COLO668 (cell line): ENCODE data around the gene MYOT.
"Not testable (repeated sequence)": the region's sequence is repeated elsewhere in the genome, so short reads cannot be mapped to it uniquely, and the experiment has no call there.

ENCODE experiments used
- DNase-seq: peaks from one replicate; lab custom pipeline; 2025; ENCODE audit not compliant: unreplicated experiment; lab: John Stamatoyannopoulos, UW

Gene MYOT

DNA sequence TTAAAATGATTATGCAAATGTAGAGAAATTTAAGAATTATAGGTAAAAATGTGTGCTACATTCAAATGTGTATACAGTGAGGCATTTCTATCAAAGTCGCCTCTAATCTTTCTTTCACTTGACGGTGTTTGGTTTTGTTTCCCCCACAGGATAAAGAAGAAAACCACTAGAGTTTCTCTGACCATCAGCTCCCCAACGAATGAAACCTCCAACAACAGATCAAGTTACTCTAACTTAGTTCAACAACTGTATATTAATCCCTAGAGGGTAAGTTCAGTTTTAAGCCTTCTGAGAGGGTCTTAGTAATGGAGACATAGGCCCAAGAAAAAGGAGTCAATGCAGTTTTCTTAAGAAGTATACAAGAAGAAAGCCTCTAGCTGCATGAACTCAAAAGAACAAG is 11.5 kb upstream of the MYOT start:
- no peak for DNase-seq

DNA sequence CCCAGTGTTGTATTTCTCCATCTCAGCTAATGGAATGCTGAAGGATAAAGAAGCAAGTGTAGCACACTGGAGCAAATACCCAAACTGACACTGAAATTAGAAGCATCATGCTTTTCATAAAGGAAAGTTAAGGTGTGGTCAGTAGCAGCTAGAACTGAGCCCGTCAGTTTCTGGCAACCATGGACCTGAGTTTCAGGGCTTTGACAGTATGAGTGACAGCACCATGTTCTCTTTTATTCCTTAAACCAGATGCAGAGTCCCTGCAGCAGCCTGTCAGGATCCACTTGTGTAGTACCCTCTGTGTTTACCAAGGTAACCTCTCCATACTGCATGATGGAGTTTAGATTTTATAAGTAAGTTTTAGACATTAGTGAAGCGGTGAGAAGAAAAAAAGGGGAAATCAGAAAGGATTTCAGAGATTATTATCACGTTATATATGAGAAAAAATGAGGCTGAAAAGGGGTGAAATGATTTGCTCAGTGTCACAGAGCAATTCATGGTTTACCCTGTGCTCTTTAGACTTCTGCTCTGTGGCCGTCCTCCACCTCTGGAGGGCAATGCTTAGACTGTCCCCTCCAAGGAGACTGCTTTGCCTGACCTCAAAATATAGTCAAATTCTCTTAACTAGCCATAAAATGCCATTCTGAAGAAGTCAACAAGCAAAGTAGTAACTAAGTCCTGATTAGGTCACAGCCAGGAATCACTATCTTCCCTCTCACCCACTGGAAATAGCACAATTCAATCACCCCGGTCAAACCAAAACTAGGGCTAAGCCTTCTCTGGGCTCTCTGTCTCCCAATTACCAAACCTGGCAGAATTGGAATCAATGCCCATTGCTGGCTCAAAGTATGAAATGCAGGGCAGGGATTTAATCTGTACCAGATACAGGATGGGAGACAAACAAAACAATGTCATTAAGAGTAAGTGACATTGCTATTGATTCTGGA is 10.5 kb upstream of the MYOT start:
- DNase-seq, result no peak

DNA sequence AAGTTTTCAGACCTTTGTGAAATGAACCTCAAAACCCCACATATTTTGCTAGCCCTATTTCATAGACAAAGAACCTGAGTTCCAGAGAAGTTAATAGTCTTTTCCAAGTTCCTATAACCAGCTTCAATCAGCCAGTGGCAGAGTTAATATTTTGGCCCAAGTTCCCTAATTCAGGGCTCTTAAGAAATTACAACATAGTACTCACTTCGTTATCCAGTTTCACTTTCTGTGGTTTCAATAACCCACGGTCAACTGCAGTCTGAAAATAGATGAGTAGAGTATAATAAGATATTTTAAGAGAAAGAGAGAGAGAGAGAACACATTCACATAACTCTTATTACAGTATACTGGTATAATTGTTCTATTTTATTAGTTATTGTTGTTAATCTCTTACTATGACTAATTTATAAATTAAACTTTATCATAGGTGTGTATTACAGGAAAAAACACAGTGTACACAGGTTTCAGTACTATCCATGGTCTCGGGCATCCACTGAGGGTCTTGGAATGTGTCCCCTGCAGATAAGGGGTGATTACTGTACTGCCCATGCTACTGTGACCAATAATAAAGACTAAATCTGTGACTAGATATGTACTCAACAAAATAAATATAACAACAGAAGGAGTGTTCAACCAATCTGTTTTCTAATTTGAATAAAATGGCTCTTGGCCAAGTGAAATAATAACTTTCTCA is 9.3 kb upstream of the MYOT start:
- no peak for DNase-seq

DNA sequence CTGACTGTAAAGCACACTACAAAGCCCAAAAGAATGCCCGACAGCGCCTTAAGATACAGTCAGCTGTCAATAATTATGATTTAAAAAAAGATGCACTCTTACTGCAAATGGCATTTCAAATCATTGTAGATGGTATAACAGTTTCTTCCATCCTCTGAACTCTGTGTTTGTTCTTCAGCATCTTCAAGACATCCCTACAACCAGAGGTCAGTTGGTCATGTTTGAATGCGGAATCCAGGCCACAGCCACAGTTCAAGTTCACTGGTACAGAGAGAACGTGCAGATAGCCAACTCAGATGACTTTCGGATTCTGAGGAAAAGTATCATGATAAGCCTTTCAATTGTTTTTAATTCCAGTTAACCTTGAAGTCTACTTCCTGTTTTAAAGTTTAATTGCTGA is 8.7 kb upstream of the MYOT start:
- DNase-seq, result no peak

DNA sequence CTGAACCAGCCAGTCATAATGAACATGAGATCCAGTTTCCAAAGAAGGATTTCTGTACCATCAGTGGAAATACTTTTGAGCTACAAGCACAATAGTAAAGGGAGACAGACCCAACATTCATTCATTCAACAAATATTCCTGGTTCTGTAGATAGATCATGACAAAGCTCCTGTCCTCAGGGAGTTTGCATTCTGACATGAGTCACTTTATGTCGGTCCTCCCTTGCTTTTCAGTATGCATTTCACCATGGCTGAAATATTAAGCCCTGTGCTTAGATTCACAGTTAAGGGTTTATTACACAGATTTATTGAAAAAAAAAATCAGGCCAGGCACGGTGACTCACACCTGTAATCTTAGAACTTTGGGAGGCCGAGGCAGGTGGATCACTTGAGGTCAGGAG is 5.4 kb upstream of the MYOT start:
- no peak for DNase-seq

DNA sequence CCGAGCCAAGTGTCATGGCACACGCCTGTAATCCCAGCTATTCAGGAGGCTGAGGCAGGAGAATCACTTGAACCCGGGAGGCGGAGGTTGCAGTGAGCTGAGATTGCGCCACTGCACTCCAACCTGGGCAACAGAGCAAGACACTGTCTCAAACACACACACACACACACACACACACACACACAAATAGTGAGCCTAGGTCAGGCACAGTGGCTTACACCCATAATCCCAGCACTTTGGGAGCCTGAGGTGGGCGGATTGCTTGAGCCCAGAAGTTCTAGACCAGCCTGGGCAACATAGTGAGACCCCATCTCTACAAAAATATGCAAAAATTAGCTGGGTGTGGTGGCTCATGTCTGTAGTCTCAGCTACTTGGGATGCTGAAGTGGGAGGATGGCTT is 4.0 kb upstream of the MYOT start:
- DNase-seq, result not testable (repeated sequence)

DNA sequence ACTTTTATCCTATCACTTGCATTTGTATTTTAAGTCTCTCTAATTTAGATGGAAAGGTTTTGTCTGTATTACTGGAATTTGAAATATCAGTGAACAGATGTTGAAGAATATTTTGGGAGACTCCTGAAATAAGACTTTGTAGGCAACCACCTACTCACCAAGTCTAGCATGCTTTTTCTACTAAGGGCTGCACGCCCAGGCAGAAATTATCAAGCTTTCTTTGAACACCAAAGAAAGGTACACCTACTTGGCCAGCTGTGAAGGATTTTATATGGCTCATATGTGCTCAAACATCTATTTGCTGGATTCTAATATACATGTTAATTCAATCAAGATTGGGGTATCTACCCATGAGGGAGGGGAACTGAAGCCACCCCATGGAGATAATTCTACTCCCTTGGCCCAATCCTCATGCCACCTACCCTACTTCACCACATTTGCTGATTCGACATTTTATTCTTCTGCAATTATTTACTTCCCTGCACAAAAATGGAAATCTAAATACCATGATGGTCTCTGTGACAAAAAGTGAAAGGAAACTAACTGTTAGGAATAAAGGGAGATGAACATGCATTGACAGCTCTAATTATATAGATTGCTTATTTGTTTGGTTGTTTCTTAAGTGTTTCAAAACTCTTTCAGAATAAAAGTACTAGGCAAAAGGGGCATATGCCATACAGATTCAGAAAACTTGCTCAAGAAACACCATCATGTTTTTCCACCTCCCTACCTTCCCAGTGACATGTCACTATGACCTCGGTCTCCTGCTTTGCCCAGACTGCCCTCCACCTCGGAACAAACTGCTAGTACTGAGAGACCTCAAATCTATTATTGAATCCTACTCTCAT is 895 bp upstream of the MYOT start:
- no peak for DNase-seq

DNA sequence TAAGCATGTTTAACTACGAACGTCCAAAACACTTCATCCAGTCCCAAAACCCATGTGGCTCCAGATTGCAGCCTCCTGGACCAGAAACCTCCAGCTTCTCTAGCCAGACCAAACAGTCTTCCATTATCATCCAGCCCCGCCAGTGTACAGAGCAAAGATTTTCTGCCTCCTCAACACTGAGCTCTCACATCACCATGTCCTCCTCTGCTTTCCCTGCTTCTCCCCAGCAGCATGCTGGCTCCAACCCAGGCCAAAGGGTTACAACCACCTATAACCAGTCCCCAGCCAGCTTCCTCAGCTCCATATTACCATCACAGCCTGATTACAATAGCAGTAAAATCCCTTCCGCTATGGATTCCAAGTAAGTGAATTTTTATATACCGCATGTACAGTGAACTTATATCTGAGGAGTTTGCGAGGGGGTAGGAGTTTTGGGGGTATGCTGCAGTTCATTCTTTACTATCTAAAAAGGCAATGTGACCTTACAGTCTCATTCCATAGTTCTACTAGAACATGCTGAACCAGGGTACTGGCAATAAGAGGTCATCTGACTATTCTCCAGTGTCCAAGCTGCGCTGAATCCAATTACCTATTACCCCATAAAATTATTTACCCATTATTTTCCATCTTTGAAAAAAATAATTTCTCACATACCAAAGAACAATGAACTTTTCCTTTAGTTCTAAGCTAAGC is 3.1 kb downstream of the MYOT start:
- DNase-seq, result no peak

DNA sequence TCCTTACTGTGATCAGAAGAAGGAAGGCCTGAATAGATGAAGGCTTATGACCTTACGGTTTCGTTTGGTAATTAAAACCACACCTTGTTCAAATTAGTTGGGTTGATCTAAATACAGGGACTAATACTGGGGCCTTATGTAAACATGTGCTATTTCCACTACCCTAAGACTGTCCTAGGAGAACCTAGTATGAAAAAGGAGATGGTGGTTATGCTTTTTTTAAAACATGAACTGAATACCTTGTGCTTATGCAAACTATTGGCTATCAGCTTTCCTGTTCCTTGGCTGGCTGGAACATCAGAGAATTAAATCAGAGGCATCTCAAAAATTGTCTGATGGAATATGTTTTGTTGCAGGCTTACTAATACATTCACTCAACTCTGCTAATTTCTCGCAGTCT is 3.9 kb downstream of the MYOT start:
- no peak for DNase-seq

DNA sequence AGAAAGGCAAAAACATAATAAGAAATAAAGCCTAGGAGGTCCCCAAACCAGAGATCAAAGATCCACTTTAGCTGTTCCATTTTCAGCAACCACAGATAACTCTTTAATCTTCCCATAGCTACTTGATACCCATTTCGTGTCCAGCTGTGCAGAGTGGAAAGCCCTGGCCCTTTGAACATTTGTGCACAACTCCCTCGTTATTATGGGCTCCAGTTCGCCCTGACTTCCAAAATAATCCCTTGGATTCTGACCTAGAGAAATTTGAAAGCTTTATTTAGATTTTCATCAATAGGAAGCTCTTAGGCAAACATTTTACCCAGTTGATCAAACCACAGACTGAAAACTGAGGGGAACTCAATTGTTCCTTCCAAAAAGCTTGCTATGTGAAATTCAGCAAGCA is 4.8 kb downstream of the MYOT start:
- DNase-seq, result no peak

DNA sequence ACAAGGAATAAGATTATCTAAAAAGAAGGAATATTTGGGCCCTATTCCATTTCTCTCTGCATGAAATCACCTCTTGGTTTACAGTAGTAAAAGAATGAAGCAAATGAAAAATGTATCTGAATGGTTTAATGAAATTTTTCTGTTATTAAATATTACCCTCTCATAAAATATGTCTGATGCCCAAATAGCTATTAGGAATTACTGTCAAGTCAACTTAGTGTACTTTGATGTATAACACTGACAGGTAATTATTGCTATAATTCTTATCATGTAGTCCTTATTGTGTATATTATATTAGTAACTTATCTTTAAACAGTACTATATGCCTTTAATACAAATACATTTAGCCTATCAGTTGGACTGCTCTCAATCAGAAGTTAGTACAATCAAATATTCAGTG is 8.4 kb downstream of the MYOT start:
- no peak for DNase-seq

DNA sequence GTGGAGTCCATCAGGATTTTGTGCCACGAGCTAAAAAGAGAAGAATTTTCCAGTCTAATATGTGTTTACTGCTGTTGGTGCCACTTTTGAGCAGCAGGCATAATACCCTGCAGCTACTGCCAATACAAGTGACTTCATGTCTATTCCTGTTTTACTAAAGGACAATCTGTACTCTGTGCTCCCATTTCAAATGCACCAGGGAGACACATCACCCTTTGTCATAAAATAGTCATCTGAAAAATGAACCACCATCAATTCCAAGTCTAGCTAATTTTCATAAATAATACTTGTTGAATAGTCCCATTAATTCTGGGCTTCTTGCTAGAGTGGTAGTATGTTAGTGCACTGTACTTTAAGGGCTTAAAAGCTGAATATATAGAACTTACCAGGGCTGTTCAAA is 12.7 kb downstream of the MYOT start:
- no peak for DNase-seq

DNA sequence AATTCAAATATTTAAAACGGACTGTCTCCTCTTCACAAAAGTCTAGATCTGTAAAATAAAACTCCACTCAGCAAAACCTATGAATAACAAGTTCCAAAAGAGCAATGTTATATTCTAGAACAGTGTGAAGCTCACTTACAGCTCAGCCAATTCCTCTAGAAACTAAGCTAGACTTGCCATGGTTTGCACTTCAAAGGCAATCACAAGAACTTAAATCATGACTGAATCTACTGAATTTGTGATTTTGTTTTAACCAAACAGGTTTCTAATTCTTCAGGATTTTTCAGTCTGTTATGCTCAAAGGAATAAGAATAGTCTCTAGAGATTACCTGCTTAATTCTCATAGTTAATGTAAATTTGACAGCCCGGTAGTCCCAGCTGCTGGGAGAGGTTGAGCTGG is 20.2 kb downstream of the MYOT start:
- no peak for DNase-seq

DNA sequence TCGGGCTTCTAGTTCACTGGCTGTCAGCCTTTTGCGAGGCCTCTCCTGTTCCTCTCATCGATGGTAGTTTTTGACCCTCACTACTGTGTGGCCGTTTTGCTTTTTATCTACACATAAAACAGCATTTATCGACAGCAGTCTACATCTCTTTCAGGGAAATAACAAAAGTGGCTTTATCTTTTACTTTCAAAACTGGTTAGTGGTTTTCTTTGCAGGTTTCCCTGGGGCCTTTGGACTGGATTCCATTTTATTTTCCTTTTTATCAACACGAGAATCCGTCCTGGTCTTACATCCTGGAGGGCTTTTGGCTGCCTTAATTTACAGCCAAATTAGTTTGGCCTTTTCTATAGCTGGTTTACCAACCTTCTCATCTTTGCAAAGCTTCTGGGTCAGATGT is 20.8 kb downstream of the MYOT start:
- DNase-seq, result no peak

DNA sequence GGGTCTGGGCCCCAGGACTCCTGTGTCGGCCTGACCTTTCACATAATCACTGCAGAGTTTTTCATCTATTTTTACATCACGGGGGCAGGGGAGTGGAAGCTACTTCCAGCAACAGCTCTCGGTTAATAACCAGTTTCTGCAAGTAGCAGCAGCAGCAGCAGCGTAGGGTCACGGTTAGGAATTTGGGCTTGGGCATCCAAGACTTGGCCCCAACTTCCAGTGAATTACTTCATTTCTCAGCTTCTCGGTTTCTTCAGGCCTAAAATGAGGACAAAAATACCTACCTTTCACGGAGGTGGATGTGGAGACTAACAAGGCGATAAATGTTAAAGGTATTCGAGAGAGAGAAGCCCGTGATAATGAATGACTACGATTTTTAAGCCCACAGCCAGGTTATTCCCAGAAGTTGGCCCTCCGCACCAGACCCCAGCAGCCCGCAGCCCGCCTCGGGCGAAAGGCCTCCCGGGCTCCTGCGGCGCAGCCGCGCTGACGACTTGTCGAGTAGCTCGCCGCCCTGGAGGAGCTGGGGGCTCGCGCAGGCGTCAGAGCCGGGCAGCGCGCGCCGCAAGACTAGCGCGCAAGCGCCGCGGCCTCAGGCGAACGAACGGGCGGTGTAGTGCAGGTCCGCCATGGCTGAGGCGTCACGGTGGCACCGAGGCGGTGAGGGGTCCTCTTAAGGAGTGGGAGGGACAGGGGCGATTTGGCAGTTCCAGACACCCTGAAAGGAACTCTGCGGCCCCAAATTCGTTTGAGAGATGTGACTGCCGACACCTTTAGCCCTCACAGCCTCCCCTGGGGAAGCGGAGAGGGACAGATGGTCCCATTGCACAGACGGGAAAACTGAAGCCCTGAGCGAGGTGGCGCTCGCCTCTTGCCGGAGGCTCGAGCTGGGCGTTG is 21.5 kb downstream of the MYOT start, which contains the start of gene PKD2L2:
Gene PKD2L2 (plus strand): TSS at position 595 of the 897 bp plus-strand sequence. CDS start 35 bp downstream, at position 630.
- DNase-seq, result peak; percentile 92

DNA sequence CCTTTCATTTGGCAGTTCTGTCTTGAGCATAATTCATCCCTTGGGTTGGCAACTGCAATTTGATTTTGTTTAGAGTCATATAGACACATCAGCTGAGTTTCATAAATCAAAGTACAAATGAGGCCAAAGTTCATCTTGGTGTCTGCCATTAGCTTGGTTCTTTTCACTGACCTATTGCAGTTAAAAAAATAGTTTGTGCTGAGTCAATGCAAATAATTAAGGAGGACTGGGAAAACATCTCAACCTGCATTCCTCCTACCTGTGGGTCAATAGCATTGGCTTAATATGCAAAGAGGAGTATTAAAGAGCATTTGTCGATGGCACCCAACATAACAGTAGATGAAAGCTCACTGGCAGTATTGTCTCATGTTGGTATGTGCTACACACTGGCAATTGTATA is 23.2 kb downstream of the MYOT start:
- no peak for DNase-seq

DNA sequence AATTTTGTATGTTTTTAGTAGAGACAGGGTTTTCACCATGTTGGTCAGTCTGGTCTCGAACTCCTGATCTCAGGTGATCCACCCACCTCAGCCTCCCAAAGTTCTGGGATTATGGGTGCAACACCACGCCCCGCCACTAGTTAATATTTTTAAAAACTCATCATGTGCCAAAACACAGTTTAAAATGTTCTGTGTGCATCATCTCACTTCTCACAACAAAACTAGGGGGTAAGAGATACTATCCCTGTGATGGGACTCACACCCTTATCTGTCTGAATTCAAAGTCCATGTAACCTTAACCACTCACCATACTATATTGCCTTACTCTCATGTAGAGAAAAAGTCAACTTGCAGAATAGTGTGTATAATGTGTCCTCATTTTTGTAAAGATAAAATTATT is 24.2 kb downstream of the MYOT start:
- no peak for DNase-seq

DNA sequence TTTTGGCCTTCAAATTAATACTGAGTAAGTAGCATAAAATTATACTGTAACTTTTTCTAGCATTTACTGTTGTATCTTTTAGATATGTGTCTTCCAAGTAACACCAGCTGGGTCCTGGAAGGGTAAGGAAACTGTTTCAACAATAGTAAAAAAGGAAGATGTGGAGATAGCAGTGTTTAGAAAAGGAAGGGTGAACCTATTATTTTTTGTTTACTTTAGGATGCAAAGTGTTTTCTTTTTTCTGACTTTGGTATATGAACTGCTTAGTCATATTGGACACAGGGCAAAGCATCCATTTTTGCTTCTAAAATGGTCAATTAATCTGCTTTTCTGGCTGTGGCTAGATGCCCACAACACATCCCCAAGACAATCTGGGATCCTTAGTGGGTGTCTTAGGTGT is 26.9 kb downstream of the MYOT start:
- DNase-seq, result no peak

DNA sequence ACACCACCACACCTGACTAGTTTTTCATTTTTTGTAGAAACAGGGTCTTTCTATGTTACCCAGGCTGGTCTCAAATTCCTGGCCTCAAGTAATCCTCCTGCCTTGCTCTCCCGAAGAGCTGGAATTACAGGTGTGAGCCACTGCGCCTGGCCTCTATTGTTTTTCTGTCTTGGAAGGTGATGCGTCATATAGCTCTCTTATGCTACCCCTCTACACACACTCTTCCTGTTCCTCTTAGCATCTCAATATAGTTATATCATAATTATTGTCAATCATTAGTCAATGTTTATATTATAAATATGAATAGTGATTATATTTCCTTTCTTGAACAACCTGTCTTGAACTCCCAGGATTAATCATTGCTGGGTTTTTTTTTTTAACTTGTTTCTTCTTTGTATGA is 28.9 kb downstream of the MYOT start:
- no peak for DNase-seq

DNA sequence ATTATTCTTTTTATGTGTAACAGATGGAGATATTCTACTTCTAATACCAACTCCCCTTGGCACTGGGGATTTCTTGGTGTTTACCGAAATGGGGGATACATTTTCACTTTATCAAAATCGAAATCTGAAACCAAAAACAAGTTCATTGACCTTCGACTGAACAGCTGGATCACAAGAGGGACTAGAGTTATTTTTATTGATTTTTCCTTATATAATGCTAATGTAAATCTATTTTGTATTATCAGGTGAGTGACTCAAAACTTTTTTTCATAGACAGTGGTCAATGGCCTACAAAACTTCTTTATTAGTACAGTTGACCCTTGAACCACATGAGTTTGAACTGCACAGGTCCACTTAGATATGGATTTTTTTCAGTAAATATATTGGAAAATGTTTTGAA is 31.8 kb downstream of the MYOT start:
- no peak for DNase-seq
